Stimulated activated CD4-positive, alpha-beta T cell treated with anti-CD3 and anti-CD28 coated beads, Interleukin-2, amount 100 ng/mL, for 48 hours (primary cell): ENCODE data around the gene ABCB1.

Experiments used
- DNase-seq, 2 donors: peaks; one replicate each; pipeline ENCODE4 v3.0.0-alpha.2; 2020

The ABCB1 gene

GRCh38 chr7:87600130-87601124 lies at the start of gene ABCB1:
ABCB1 (minus strand) TSS chr7:87600884; CDS start chr7:87600184, 700 bp downstream.
- DNase-seq = peak; percentile 29 to 34

GRCh38 chr7:87648316-87648715 lies 47.6 kb upstream of the ABCB1 start:
- DNase-seq = no peak

DNA sequence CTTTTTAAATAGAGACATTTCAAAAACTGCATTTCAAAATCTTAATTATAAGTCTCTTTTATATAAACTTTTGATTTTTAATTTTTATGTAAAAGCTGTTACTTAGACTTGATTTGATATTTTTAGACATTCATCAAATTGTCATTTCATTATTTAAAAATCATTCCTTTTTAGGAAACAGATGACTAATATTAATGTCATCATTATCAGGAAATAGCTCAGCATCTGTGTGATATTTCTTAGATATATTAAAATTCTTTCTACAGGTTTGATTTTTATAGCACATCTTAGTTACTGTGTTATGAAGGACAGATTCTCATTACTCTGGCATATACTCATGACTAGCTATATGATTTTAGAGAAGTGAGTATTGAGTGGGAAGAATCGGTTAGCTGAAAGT lies 44.8 kb upstream of the ABCB1 start:
- DNase-seq = no peak

- no peak for DNase-seq
These were observed 35.2 kb upstream of the ABCB1 start for GRCh38 chr7:87635921-87636320.

DNA sequence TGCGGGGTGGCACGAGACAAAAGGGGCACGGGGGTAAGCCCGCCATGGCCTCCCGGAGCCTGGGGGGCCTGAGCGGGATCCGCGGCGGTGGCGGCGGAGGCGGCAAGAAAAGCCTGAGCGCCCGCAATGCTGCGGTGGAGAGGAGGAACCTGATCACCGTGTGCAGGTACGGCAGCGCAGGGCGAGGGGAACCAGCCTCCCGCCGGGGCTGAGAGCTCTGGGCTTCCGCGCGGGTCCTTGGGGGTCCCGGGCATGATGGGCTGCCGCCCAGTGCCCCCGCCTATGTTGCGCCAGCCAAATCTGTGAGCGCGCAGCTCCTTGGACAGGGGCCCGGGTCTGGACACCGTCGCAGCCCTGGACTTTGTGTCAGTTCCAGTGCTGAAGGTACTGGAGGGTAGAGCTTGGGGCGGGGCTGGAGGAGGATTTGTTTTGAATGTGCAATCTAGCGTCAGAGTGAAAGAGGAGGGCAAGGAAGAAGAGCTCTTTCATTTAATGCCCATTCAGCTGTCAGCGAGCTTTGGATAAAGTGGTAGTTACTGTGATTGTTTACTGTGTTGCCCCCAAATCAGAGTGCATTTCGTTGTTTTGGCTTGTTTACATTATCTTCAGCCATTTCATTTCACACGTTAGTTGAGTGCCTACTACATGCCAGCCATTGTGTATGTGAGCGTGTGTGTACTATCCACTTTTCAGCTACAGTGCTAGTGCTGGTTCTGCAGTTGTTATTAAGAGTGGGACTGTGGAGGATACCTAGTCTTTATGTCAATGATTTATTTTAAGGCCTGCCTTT lies 28.3 kb upstream of the ABCB1 start:
- DNase-seq = peak; percentile 1 to 10

- DNase-seq = no peak
These were observed 26.9 kb upstream of the ABCB1 start for GRCh38 chr7:87627634-87627994.

DNA sequence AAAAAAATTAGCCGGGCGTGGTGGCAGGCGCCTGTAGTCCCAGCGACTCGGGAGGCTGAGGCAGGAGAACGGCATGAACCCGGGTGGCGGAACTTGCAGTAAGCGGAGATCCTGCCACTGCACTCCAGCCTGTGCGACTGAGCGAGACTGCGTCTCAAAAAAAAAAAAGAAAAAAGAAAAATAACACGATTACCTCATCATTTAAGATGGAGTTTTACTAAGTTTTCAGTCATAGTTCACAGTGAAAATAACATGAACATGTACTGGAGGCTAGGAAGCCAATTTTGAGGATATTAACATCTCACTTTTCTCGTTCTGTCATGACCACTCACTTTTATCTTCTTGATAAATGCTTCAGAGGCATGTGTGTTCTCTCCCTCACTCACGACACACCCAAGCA lies 24.4 kb upstream of the ABCB1 start:
- no peak for DNase-seq

GRCh38 chr7:87624628-87625027 lies 23.9 kb upstream of the ABCB1 start:
- no peak for DNase-seq

- DNase-seq = no peak
These were observed 14.5 kb upstream of the ABCB1 start for GRCh38 chr7:87615197-87615596.

GRCh38 chr7:87609916-87610315 lies 9.2 kb upstream of the ABCB1 start:
- no peak for DNase-seq

- DNase-seq = no peak
These were observed 7.7 kb upstream of the ABCB1 start for GRCh38 chr7:87608431-87608830.

DNA sequence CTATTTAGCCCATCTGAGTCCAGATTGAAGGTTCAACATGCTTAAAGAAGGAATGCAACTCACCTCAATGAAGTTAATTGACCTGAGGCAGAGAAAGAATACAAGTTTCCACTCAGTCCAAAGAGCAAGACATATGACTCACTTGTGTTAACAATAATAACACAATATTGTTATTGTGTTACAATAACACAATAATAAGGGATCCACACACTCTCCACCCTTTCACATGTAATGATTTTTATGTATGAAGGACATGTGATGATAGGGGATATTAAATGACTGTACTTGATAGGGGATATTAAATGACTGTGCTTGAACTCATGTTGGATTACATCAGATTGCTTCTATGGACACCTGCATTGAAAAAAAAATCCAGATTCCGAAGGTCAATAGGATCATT lies 3.6 kb upstream of the ABCB1 start:
- no peak for DNase-seq

DNA sequence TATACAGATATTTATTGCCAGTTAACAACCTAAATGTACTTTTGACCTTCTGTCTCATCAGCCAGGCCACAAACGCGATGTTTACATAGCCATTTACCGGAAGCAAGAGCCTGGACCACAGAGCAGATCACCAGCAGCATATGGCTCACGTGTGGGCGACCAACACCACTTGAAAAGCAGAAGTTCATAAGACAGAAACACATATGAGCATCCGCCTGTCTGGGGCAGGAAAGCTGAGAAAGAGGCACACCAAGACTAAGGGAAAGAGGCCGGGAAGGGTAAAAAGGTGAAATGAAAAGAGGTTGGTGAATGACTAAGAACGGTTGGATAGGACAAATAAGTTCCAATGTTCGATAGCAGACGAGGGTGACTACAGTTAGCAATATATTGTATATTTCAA lies 1.3 kb downstream of the ABCB1 start:
- peak; percentile 10 to 17 for DNase-seq

DNA sequence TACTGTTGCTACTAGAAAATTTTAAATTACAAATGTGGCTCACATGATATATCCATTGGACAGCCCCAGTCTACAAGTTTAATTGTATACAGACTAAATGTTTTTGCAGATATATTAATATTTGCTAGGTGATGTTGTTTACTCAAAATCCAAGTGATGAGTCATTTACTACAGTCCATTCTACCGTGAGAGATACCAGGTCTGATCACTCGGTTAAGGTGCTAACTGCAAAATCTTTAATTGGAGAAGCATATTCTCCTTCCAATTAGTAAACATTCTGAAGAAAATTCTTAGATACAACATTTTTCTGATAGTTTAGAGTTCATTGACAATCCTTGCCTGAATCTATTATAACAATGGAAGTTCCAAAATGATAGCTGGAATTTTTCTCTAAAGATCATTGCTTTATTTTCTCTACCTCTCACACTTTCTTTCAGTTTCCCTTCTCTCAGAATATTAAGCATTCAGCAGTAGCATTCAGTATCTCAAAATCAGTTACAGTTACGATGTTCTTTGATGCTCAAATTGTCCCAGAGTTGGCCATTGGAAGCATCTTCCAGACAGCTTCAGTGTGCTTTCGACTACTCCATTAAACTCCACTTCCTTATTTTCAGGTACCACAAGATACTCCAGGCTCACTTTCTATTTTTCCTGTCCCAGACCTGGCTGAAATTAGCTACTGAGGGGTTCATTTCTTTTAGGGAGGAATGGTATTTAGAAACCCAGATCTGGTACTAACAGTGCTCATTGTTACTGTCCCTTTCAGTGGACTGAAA lies 2.3 kb downstream of the ABCB1 start:
- no peak for DNase-seq

DNA sequence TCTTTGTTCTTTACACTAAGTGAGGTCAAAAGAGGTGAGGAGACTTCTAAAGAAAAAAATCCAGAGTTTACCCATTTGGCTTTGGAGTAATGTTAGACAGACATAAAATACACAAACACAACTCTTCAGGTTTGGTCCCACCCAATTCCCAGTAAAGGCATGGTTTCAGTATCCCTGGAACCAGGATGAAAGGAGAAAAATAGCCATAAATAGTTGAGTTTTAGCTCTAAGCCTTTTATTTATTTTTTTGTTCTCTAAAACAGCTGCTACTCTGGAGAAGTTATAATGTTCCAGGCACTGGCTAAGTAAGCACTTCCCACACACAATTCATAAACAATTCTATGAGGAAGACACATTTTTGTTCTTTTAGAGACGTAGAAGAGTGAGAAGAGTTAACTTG lies 4.0 kb downstream of the ABCB1 start:
- DNase-seq = no peak

DNA sequence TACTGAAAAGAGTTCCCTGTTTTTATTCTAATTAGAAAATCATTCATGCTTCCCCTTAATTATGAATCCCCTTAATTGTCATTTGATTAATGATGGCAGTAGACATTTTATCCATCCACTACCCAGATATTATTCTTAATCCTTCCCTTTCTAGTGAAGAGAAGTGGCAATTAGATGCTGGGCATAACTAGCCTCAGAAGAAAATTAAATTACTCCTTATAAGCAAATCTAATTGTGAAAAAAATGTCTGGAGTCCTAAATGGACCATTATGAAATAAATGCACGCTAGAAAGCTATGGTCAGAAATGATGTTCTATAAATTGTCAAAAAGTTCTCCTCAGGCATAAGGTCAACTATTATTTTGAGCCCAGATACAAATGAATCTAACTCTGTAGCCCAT lies 4.5 kb downstream of the ABCB1 start:
- DNase-seq = no peak

DNA sequence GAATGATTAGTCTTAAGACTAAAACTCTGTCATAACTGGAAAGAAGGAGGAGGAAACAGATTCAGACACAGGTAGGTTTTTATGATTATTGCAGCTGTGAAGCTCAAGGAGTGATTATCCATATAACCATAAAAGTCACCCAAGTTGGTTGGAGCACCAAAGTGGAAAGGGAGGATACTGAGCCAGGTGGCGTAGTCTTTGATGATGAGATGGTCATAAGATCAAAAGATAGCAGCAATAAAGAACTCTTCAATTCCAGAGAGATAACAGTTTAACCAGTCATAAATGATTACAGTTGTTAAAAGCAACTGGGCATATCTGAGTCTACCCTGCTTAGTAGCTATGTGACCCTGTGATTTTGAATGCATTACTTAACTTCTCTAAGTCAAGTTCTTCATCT lies 8.4 kb downstream of the ABCB1 start:
- no peak for DNase-seq

GRCh38 chr7:87591211-87591610 lies 9.5 kb downstream of the ABCB1 start:
- no peak for DNase-seq

GRCh38 chr7:87590578-87590977 lies 10.1 kb downstream of the ABCB1 start:
- DNase-seq = no peak

GRCh38 chr7:87589631-87590030 lies 11.1 kb downstream of the ABCB1 start:
- no peak for DNase-seq

DNA sequence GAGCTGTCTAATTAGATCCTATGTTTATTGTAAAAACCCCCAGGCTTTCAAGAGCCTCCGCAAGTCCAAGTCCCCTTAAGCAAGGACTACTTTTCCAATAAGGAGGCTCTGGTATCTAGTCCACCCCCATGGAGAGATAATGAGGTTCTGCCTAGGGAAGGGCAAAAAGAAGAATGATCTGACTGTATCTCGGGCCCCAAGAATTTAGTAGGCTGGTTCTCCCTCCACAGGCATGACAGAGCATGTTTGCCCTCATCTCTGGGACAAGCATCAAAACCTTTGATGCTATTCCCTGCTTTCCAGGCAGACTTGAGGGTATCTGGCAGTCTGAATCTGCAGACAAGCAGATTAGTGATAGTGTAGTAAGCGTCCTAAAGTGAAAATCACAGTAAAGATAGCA lies 19.0 kb downstream of the ABCB1 start:
- no peak for DNase-seq

DNA sequence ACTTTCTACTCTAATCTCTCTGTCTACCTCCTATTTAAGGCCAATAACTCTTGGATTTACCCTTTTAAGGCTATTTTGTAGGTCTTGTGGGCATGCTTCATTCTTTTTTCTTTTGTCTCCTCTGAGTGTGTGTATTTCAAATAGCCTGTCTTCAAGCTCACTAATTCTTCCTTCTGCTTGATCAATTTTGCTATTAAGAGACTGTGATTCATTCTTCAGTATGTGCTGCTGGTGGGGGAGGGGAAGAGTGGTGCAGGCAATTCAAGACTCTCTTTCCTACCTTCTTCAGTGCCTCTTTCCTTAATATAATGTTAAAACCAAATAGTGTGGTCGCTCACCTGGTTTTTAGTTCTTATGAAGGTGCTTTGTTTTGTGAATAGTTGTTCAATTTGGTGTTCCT lies 20.0 kb downstream of the ABCB1 start:
- DNase-seq = no peak

- DNase-seq = no peak
These were observed 25.2 kb downstream of the ABCB1 start for GRCh38 chr7:87575521-87575920.
